ENCODE data around the gene TCEAL5. TPM values are rescaled to one million over a fixed set of nuclear protein-coding genes. Genes with fewer than 3 reads are reported as not detected.
A peak's percentile ranks its signal among the peaks of the same experiment; 100 is the strongest.
"Not testable (repeated sequence)": the region's sequence is repeated elsewhere in the genome, so short reads cannot be mapped to it uniquely, and the experiment has no call there.

Gene TCEAL5, protein sequence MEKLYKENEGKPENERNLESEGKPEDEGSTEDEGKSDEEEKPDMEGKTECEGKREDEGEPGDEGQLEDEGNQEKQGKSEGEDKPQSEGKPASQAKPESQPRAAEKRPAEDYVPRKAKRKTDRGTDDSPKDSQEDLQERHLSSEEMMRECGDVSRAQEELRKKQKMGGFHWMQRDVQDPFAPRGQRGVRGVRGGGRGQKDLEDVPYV
- not detected for total RNA-seq

DNA sequence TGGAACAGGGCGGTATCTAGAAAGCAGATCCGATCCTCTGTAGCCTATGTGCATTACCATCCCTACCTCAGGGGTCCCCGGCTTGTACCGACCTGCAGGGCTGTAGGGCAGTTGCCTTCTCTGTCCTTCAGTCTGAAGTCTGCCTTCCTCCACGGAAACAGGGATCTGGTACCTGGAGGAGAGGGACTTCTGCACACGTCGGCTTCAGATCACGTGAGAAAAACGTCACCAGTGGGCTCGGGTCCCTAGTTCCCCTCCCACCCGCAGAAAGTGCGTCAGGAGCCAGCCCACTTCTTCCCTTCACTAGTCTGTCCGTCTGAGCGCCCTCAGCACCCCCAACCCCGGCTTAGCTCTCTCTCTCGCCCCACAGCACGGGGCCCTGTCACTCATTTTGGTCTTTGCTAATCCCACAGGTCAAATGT lies at the start of gene TCEAL5:
Gene TCEAL5 (minus strand): TSS at position 170 of the 422 bp plus-strand sequence. CDS start 2,187 bp downstream, outside the sequence.
- TF ChIP-seq, protein P1, sequence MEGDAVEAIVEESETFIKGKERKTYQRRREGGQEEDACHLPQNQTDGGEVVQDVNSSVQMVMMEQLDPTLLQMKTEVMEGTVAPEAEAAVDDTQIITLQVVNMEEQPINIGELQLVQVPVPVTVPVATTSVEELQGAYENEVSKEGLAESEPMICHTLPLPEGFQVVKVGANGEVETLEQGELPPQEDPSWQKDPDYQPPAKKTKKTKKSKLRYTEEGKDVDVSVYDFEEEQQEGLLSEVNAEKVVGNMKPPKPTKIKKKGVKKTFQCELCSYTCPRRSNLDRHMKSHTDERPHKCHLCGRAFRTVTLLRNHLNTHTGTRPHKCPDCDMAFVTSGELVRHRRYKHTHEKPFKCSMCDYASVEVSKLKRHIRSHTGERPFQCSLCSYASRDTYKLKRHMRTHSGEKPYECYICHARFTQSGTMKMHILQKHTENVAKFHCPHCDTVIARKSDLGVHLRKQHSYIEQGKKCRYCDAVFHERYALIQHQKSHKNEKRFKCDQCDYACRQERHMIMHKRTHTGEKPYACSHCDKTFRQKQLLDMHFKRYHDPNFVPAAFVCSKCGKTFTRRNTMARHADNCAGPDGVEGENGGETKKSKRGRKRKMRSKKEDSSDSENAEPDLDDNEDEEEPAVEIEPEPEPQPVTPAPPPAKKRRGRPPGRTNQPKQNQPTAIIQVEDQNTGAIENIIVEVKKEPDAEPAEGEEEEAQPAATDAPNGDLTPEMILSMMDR (IDR thresholded peaks at IDR 0.05 in 4 of 5, conservative IDR thresholded peaks at IDR 0.05 in 1 of 5), result no peak
- TF ChIP-seq POLR2A (IDR thresholded peaks at IDR 0.05), result no peak
- no peak within 1 kb of the TSS for H3K27ac ChIP-seq
- no peaks in the 10 kb centered on the region for H3K4me1 ChIP-seq
- no peak for DNase-seq
- in situ Hi-C loops (cut with MboI; ENCODE audit: low sequenced_read_pairs in 4 of 4), result no loop called here
- no peak within 1 kb of the TSS for H3K4me3 ChIP-seq
- H3K36me3 ChIP-seq, result no peaks in the 10 kb centered on the region
- H3K9me3 ChIP-seq, result no peaks in the 10 kb centered on the region
- peaks cover 0 to 43% (median 22%) of the 10 kb centered on the region in 3 donors for H3K27me3 ChIP-seq
- intact Hi-C loops (cut with DNase I; ENCODE audit: low total_unique reads), result no loop called here
- ATAC-seq, result no peak

DNA sequence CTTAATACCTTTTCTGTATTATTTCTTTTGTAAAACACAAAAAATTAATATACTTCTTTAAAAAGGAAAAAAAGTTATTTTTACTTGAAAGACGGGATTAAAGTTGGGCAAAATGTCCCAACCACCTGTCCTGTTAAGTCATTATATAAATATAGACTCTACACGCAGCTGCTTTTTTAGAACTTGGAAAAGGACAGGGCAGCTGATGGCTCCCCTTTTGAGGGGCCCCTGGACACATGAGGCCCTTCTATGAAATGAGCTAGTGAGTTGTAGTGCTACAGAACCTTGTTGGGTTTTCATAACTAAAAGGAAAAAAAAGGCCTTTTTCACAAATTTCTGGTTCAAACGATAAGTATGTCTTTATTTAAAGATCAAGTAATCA lies 34.8 kb upstream of the TCEAL5 start:
- Histone ChIP-seq H3K27me3 (peaks cover 0 to 20% (median 0%) of the 10 kb centered on the region in 3 donors), H3K27ac (no peak overlapping the region), H3K36me3 (no peaks in the 10 kb centered on the region), H3K4me1 (no peaks in the 10 kb centered on the region), H3K9me3 (no peaks in the 10 kb centered on the region), H3K4me3 (peak overlapping the region in 3 of 4 donors; percentile 43 to 51 (median 44))
- in situ Hi-C loops (cut with MboI; ENCODE audit: low sequenced_read_pairs in 4 of 4) (no loop called here), intact Hi-C loops (cut with DNase I; ENCODE audit: low total_unique reads) (no loop called here)
- ATAC-seq, result no peak
- no peak for DNase-seq
- no peak for TF ChIP-seq POLR2A (IDR thresholded peaks at IDR 0.05)

DNA sequence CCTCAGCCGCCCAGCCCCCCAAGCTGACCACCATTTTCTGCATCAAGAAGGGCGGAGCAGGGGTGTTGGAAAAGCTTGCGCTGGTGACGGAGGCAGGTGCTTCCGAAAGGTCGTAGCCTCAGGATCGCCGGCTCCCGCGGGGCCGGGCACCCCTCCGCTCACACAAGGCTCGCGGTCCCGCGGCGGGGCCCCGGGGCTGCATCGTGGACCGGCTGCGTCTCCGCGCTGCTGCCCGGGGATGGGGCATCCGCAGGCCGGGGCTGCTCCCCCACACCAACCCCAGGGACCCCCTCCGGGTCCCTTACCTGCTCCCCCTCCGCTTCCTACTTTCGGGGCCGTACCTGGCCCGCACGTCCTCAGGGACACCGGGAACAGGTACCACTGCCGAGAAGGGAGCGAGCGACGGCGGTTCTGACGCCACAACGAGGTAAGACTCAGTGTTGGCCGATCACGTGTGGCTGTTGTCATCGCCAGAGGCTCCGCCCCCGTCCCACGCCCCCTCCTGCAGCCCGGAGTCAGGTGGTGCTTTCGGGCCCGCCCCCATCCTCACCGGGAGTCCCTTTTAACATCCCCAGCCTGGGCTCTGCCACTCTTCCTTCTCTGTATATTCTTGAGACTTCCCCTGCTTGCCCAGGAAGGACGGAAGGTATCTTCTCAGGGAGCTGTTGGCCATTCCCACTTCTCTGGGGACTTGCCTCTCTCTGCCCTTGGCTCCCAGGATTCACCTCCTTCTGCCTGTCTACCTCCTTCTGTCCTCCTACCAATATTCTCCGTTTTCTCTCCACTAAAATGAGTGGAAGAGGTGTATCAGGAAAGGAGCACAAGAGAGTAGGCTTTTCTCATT lies 34.2 kb upstream of the TCEAL5 start, which contains the start of gene BEX2:
Gene BEX2 (minus strand): TSS at position 436 of the 844 bp plus-strand sequence. CDS start 1,014 bp downstream, outside the sequence.
- TF ChIP-seq, protein P1 (IDR thresholded peaks at IDR 0.05 in 4 of 5, conservative IDR thresholded peaks at IDR 0.05 in 1 of 5), result no peak
- TF ChIP-seq POLR2A (IDR thresholded peaks at IDR 0.05), result no peak
- DNase-seq (peak; percentile 1 to 28), ATAC-seq (peak in 1 of 2 donors; percentile 60)
- no peaks in the 10 kb centered on the region for H3K36me3 ChIP-seq
- no peaks in the 10 kb centered on the region for H3K4me1 ChIP-seq
- in situ Hi-C loops (cut with MboI; ENCODE audit: low sequenced_read_pairs in 4 of 4), result no loop called here
- peak within 1 kb of the TSS; percentile 37 to 51 (median 44) for H3K4me3 ChIP-seq
- intact Hi-C loops (cut with DNase I; ENCODE audit: low total_unique reads), result no loop called here
- no peak within 1 kb of the TSS for H3K27ac ChIP-seq
- no peaks in the 10 kb centered on the region for H3K9me3 ChIP-seq
- peaks cover 0 to 21% (median 0%) of the 10 kb centered on the region in 3 donors for H3K27me3 ChIP-seq

DNA sequence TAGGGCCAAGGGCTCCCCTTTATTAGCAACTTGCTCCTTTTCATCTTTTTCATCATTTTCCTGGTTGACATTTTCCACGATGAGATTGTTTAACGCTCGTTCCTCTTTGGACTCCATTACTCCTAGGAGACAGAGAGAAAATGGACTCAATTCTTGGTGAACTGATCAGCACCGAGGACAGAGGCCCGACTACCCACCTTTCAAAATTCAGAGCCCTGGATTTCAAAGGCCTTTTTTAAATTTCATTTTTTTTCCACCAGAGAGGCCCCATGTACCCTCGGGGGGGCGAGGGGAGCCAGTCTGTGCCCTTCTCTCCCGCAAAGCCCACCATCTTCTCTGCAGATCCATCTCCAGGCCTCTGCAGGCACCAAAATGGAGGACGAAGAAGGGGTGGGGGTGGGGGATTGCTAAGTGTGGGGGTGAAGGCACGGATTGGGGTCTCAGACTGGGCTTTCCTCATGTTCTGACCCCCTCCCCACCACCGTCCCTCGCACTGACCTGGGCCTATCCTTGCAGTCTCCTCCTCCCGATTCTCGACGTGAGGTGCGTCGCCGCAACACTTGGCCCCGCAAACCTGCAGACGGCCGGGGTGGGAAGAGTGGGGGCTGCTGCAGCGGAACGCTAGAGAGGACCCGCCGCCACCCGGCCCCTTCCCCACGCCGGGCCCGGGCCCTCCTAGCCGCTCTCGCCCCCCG lies 33.5 kb upstream of the TCEAL5 start:
- H3K9me3 ChIP-seq, result no peaks in the 10 kb centered on the region
- no peak overlapping the region for H3K27ac ChIP-seq
- no peak for TF ChIP-seq POLR2A (IDR thresholded peaks at IDR 0.05)
- TF ChIP-seq, protein P1 (IDR thresholded peaks at IDR 0.05 in 4 of 5, conservative IDR thresholded peaks at IDR 0.05 in 1 of 5), result no peak
- H3K4me1 ChIP-seq, result no peaks in the 10 kb centered on the region
- H3K36me3 ChIP-seq, result no peaks in the 10 kb centered on the region
- ATAC-seq, result no peak
- DNase-seq, result no peak
- peaks cover 0 to 24% (median 0%) of the 10 kb centered on the region in 3 donors for H3K27me3 ChIP-seq
- in situ Hi-C loops (cut with MboI; ENCODE audit: low sequenced_read_pairs in 4 of 4), result no loop called here
- H3K4me3 ChIP-seq, result peak overlapping the region; percentile 37 to 51 (median 44)
- intact Hi-C loops (cut with DNase I; ENCODE audit: low total_unique reads), result no loop called here

DNA sequence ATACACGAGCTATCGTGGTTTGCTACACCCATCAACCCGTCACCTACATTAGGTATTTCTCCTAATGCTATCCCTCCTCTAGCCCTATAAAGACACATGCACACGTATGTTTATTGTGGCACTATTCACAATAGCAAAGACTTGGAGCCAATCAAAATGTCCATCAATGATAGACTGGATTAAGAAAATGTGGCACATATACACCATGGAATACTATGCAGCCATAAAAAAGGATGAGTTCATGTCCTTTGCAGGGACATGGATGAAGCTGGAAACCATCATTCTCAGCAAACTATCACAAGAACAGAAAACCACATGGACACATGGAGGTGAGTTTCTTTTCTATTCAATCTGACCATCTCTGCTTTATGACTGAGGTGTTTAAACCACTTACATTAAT lies 29.1 kb upstream of the TCEAL5 start:
- in situ Hi-C loops (cut with MboI; ENCODE audit: low sequenced_read_pairs in 4 of 4); H3K4me3 ChIP-seq: not testable (repeated sequence)
- H3K27me3 ChIP-seq, result peaks cover 0 to 21% (median 0%) of the 10 kb centered on the region in 3 donors

More for the DNA sequence above, 29.1 kb upstream of the TCEAL5 start:
- H3K4me1 ChIP-seq; H3K27ac ChIP-seq; DNase-seq; ATAC-seq; intact Hi-C loops (cut with DNase I; ENCODE audit: low total_unique reads); H3K36me3 ChIP-seq; H3K9me3 ChIP-seq: not testable (repeated sequence)

All from gastrocnemius medialis (tissue), 4 donors.